HPDE6-E6E7 (cell line): ENCODE measurements around the gene FAM20A.
"Not testable (repeated sequence)": the region's sequence is repeated elsewhere in the genome, so short reads cannot be mapped to it uniquely, and the experiment has no call there.

Experiments
- DNase-seq: peaks from one replicate; pipeline ENCODE4 v3.0.0; 2011; ENCODE audit warnings: missing footprints; ENCODE audit errors: extremely low spot score

Gene FAM20A

DNA sequence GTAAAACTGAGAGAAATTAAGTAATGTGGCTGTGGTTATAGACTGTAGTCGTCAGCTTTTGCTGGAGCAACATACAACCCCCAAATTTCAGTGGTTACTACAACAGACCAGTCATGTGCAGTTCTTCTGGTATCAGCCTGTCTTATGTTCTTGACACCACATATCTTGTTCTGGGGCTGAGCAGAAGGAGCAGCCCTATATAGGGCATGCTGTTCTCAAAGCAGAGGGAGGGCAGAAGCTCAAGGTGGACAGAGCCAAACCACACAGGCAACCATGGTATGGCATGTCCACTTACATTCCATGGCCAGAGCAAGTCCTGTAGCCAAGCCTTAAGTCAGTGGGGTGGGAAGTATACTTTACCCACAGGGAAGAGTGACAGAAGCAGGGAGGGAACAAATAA, 81.3 kb downstream of the FAM20A start:
- no peak for DNase-seq

DNA sequence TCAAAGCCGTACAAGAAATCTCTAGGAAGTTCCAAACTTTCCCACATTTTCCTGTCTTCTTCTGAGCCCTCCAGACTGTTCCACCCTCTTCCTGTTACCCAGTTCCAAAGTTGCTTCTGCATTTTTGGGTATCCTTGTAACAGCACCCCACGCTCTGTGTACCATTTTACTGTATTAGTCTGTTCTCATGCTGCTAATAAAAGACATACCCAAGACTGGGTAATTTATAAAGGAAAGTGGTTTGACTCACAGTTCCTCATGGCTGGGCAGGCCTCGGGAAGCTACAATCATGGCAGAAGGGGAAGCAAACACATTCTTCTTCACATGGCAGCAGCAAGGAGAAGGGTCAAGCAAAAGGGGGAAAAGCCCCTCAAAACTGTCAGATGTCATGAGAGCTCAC, 82.1 kb downstream of the FAM20A start:
- not testable (repeated sequence) for DNase-seq

- DNase-seq: no peak
Observed at GRCh38 chr17:68518063-68518815, 82.9 kb downstream of the FAM20A start.

GRCh38 chr17:68517605-68518004, 83.6 kb downstream of the FAM20A start:
- DNase-seq: not testable (repeated sequence)

GRCh38 chr17:68516732-68517131, 84.4 kb downstream of the FAM20A start:
- no peak for DNase-seq

- no peak for DNase-seq
Observed at GRCh38 chr17:68514831-68515635, 86.1 kb downstream of the FAM20A start.

- no peak for DNase-seq
Observed at GRCh38 chr17:68513932-68514331, 87.2 kb downstream of the FAM20A start.

DNA sequence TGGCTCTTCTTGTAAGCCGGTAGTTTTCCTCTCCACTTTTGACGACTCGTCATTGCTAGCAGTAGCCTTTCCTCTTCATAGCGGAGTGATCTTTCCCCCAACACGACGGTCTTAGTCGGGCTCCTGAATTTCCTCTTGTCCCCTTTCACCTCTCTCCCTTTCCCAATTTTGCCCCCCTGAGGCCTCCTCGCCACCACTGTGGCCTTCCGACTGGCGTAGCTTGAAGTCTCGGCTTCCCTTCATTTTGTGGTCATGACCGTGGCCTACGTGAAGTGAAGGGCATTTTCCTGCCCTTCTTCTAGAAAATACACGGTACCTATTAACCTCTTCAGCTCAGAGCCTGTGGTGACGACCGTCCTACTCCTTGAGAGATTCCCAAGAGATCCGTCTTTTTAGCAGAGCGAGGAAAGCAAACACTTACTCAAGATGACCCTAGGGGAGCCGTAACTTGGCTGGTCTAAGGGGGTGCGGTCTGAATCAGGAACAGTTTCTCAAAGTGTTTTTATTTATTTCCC, 88.2 kb downstream of the FAM20A start:
- DNase-seq: no peak

DNA sequence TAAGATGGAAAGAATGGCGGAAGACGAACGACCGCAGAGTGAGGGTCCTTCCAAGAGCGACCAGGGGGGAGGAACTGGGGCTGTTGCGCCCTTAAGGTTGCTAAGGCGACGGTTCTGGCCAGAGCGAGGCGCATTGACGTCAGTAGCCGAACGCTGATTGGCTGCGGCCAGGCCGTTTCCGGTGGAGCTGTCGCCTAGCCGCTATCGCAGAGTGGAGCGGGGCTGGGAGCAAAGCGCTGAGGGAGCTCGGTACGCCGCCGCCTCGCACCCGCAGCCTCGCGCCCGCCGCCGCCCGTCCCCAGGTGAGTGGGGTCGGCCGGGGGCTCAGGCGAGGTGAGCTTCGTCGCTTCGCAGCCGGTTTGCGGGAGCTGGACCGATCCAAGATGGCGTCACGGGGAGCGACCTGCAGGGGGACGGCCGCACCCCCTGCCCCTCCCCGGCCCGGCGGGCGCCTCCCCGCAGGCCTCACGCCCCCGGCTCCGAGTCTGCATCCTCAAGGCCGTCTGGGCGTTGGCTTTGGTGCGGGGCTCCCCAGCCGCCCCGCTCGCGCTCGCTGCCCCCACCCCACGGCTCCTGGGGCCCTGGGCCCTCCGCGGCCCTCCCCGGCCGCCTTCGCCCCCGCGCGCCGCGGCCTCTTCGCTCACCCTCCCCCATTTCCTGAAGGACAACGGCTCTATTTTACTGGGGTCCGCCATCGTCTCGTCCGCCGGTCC, 88.8 kb downstream of the FAM20A start, which contains the start of gene PRKAR1A:
PRKAR1A (plus strand) TSS at position 184 of the 713 bp plus-strand sequence. CDS start 2,970 bp downstream, outside the sequence.
- peak; percentile 94 for DNase-seq

GRCh38 chr17:68511671-68512246, 89.4 kb downstream of the FAM20A start:
- DNase-seq: peak; percentile 51

DNA sequence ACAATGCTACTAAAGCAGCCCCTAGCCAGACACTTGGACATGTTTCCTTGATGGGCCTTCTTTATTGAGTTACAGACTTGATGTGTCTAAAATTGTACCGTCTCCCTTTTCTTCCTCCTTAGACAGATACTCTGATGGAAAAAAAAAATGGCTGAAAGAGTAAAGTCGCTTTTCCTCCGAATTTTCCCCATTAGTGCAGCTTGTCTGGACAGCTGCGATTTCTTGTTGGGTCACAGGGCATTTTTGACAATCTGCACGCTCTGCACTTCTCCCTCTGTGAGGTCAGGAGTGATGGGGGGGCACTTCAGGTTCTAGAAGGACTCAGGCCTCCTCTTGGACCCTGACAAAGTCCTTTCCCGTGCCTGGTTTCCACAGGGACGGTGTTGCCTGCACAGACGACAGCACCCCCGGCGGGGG, 89.9 kb downstream of the FAM20A start:
- DNase-seq: no peak

DNA sequence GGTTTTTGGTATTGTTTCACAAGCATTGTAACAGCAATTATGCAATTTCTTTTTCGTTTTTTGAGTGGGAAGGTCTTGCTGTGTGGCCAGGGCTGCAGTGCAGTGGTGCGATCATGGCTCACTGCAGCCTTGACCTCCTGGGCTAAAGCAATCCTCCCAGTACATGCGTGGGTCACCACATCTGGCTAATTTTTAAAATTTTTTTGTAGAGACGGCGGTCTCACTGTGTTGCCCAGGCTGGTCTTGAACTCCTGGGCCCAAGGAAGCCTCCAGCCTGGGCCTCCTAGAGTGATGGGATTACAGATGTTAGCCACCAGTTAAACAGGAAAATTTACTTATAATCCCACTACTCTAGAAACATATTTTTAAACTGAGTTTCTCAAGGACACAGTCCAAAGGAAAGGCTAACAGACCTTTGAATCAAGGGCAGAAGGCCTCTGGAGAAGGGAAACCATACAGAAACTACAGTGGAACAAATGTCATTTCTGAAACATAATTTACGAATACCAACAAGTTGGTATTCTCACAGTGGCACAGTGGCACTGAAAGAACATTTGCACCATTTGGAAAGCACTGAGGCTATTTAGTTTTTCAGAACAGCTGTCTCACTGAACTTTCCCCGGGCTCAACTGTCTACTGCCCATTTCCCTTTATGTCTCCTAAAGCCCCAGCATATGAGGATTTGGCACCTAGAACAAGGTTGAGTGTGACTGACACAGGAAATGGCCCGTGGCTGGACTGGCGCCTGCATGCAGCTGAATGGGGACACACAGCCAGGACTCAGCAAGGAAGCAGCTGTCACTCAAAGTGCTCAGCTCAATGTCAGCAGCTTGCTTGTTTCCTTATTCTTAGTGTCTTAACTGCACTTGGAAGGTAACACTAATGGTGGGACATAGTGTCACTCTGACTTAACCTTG, 91.8 kb downstream of the FAM20A start:
- no peak for DNase-seq

DNA sequence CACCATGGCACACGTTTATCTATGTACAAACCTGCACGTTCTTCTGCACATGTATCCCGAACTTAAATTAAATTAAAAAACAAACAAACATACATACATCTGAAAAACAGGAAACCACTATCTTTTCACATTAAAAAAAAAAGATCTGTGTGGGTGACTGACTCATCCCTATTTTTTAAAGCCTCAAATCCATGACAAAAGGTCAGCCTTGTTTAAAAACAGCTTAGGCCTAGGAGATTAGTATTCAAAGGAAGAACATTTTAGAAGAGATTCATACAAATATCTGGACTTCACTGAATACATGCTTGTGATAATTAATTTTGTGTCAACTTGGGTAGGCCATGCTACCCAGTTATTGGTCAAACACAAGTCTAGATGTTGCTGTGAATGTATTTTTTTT, 93.6 kb downstream of the FAM20A start:
- DNase-seq: no peak

DNA sequence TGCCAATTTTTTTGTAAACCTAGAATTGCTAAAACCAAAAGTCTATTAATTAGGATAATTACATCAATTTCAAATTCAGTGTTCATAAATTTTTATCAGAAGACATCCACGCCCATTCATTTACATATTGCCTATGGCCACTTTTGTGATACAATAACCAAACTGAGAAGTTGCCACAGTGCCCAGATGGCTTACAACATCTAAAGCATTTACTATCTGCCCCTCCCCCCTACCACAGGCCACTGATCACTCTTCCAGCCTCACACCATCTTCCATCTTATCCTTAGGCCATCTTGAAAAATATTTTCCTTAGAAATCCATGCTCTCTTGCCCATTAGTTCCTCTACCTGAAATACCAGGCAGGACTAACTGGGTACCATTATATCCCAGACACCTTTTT, 95.2 kb downstream of the FAM20A start:
- DNase-seq: no peak

- no peak for DNase-seq
Observed at GRCh38 chr17:68501074-68501473, 100.1 kb downstream of the FAM20A start.

DNA sequence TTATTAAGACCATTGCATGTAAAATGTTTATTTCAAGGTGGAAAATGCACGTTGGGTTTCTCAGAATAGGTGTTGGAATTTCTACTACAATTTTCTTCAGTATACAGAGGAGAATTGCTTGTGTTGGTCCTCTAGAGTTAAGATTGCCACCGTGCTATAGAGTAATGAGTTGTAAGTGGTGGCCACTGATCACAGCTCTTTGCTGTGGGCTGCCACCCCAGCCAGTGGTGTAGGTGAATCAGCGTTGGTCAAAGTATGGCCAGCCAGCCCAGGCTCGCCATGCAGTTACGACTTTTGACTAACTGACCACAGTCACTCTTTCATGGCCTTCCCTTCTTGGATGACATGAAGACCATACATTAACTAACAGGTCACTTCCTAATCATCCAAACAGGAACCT, 101.6 kb downstream of the FAM20A start:
- no peak for DNase-seq

DNA sequence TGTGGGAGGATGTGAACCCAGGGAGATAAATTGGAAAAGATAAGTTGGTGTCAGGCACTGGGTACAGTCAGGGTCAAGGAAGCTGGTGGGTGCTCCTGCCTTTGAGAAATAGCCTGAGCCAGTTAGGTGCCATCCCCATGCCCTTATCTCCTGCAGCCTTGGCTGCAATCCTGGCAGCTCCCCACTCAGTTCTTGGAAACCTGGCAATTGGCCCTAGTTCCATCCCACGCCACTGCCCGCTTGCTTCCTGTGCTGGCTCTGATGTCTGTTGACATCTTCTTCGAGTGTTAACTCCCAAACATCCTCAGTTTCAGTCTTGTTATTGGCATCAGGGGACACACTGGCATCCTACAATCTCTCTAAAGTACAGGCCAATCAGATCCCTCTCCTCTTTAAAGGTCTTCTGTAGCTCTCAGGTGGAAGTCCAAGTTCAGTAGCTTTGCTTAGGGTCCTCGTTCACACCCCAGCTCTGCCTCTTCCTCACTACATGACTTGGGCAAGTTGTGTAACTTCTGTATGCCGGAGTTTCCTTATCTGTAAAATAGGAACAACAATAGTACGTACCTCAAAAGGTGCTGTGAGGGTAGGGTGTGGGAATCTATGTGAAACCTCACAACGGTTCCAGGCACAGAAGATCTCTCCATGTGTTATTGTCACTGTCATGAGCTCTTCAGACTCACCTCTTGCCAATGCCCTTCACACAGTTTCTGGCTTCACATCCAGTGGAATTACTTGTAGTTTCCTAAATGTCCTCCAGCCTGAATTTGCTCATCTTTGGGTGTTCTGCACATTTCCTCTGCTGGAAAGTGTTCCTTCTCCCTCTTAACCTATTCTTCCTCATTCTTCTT, 102.5 kb downstream of the FAM20A start:
- DNase-seq: no peak

DNA sequence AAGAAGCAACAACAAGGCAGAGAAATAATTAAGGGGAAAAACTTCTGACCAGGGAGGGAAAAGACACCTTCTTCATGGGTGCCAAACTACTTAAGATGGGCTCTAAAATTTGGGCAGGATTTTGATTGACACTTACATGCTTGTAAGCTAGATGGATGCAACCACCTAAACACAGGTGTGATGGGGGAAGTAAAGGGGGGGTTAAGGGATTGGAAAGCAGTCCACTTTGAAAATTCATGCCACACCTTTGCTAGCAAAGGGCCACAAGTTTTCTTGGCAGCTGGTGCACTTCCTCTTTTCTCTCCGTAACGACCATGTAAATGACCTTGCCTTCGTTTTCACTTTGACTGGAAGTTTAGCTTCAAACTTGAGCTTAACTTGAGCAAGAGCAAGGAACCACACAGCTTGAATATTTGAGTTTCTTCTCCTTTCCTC, 103.3 kb downstream of the FAM20A start:
- DNase-seq: no peak

- DNase-seq: no peak
Observed at GRCh38 chr17:68495081-68495480, 106.1 kb downstream of the FAM20A start.
